Thoracic aorta (tissue), 2 donors: Measurements from ENCODE around the gene CDR2. TPM values are rescaled to one million over a fixed set of nuclear protein-coding genes. Genes with fewer than 3 reads are reported as not detected.

ENCODE experiments used
- ATAC-seq: fragments of 150-250 bp; one replicate; pipeline ENCODE4 v1.8.0; 2017; ENCODE audit warnings: low read depth; ENCODE audit not compliant: insufficient number of reproducible peaks, low FRiP score
- DNase-seq: peaks from one replicate; pipeline ENCODE4 v3.0.0-alpha.2; 2020; ENCODE audit warnings: low spot score
- H3K27ac ChIP-seq, 2 donors: fragments of 200-600 bp; sonication (generic); 1 replicate in 1 of 2; 2 replicates in 1 of 2; pipeline ENCODE4 v1.5.1; 2016; ENCODE audit warnings: mild to moderate bottlenecking in 2 of 2, moderate library complexity in 2 of 2
- H3K27me3 ChIP-seq: fragments of 200-600 bp; sonication (generic); replicated peaks from 2 replicates; pipeline ENCODE4 v1.6.0; 2016; ENCODE audit warnings: mild to moderate bottlenecking; ENCODE audit not compliant: insufficient read depth
- H3K36me3 ChIP-seq: fragments of 200-600 bp; sonication (generic); one replicate; pipeline ENCODE4 v1.5.1; 2016
- H3K4me1 ChIP-seq, 2 donors: fragments of 200-600 bp; sonication (generic); 1 replicate in 1 of 2; 2 replicates in 1 of 2; pipeline versions ENCODE4 v1.5.1 to v1.6.0; 2016; ENCODE audit warnings: low read depth in 2 of 2, mild to moderate bottlenecking in 1 of 2; ENCODE audit not compliant: control insufficient read depth in 1 of 2
- H3K4me3 ChIP-seq: fragments of 200-600 bp; sonication (generic); 2 replicates; pipeline ENCODE4 v1.5.1; 2016; ENCODE audit warnings: mild to moderate bottlenecking
- H3K9me3 ChIP-seq: fragments of 200-600 bp; sonication (generic); 2 replicates; pipeline ENCODE4 v1.5.1; 2016
- CTCF ChIP-seq: fragments of 200-600 bp; sonication (generic); IDR thresholded peaks from one replicate; pipeline ENCODE4 v1.5.1; 2019; ENCODE audit warnings: antibody characterized with exemption
- total RNA-seq, 2 donors: library from RNA; depleted of rRNA; stranded (reverse); fragments of >200 nt; gene quantifications; one replicate each; pipeline versions ENCODE4 v1.1.0 to v1.2.3, GENCODE V29; 2016

The CDR2 gene
- 10 to 100 TPM; 41.2 to 55.0 TPM for total RNA-seq

GRCh38 chr16:22374311-22375116 lies at the start of gene CDR2:
TSS of gene CDR2 (minus strand) at chr16:22374619. CDS start at chr16:22374309, 310 bp downstream.
- Histone ChIP-seq H3K4me1 (peaks cover 8 to 38% of the 10 kb centered on the region in 2 donors), H3K27me3 (no peaks in the 10 kb centered on the region), H3K9me3 (no peaks in the 10 kb centered on the region), H3K4me3 (peak within 1 kb of the TSS; percentile 79), H3K36me3 (no peaks in the 10 kb centered on the region), H3K27ac (peak within 1 kb of the TSS; percentile 72 to 73)
- ATAC-seq (peak; percentile 92), DNase-seq (peak; percentile 89)
- TF ChIP-seq CTCF = no peak

DNA sequence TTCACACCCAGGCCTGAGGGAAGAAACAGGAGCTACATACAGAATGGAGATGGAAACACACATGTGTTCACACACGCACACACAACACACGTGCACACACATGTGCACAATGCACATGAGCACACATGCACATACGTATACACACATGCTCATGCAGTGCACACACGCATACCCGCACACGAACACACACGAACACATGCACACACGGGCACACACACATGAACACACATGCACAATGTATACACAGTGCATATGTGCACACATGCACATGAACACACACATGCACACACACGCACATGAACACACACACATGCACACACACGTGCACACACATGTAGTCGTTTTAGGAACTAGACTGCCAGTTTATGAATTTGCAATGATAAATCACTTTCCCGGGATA lies 49.3 kb upstream of the CDR2 start:
- H3K36me3 ChIP-seq = peaks cover 19% of the 10 kb centered on the region
- DNase-seq = no peak
- H3K27me3 ChIP-seq = no peaks in the 10 kb centered on the region
- ATAC-seq = no peak
- no peak overlapping the region for H3K4me3 ChIP-seq
- no peak for TF ChIP-seq CTCF
- H3K27ac ChIP-seq = no peak overlapping the region
- no peaks in the 10 kb centered on the region for H3K9me3 ChIP-seq
- H3K4me1 ChIP-seq = peaks cover 0 to 21% of the 10 kb centered on the region in 2 donors

DNA sequence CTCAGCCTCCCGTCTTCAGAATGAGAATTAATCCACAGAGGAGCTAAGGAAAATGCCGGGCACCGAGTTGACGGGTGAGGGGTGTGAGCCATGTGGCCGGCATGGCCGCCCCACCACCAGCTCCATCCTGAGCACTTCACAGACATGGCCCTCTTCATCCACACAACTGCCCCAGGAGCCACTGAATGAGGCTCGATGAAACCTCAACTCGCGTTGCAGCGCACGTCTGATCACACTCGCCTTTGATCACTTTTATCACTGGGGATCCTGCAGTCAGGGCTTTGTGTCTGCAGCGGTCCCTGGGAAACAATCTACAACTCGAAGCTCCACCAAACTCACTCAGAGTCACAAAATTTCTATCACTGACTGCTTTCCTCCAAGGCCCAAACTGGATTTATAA lies 46.7 kb upstream of the CDR2 start:
- H3K27ac ChIP-seq = no peak overlapping the region
- DNase-seq = no peak
- H3K36me3 ChIP-seq = peaks cover 12% of the 10 kb centered on the region

DNA sequence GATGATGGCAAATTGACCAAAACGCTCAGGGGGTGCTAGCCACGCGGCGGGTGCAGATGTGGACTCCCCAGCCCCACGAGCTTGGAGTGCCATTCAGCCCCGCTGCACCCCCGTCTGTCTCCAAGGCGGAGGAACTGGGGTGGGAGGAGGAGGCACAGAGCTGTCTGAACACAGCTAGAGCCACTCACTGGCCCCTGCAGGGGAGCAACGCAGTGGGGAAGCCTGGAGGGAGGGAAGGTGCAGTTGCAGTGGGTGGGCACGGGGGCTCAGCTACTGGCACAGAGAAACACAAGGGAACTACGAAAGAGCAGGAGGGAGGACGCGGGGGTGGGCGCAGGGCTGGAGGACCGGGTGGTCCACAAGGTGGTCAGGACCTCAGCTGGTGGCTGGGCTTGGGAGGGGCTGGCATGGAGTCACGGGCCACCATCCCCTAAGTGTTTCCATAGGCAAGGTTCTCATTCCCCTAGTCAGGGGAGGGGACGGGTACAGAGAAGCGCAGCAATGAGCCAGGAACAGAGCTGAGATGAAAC lies 46.3 kb upstream of the CDR2 start:
- Histone ChIP-seq H3K36me3 (peaks cover 12% of the 10 kb centered on the region), H3K9me3 (no peaks in the 10 kb centered on the region), H3K27me3 (no peaks in the 10 kb centered on the region), H3K4me3 (no peak overlapping the region), H3K27ac (no peak overlapping the region), H3K4me1 (peaks cover 0 to 19% of the 10 kb centered on the region in 2 donors)
- ATAC-seq (no peak), DNase-seq (no peak)
- TF ChIP-seq CTCF = no peak

More for the DNA sequence above, 46.7 kb upstream of the CDR2 start:
- Histone ChIP-seq H3K27me3 (no peaks in the 10 kb centered on the region), H3K4me3 (no peak overlapping the region), H3K9me3 (no peaks in the 10 kb centered on the region), H3K4me1 (peaks cover 0 to 21% of the 10 kb centered on the region in 2 donors)
- TF ChIP-seq CTCF = no peak
- no peak for ATAC-seq

DNA sequence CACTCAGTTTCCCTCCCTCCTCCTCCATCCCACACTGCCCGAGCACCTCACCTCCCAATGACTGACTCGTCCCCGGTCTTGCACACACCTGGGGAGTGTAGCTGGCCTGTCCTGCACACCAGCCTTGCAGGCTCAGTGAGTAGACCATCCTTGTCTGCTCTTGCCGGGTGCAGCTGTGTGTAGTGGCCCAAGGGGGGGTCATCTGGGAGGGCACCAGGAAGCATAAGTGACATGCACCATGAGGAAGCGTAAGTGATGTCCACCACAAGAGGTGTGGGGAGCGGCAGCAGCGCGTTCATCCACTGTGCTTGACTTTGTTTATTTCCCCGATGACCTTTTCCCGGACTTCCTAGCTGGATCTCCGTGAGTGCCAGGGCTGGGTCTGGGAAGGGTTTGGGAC lies 45.5 kb upstream of the CDR2 start:
- Histone ChIP-seq H3K4me3 (no peak overlapping the region), H3K36me3 (peaks cover 12% of the 10 kb centered on the region), H3K27ac (no peak overlapping the region), H3K27me3 (no peaks in the 10 kb centered on the region), H3K4me1 (peaks cover 0 to 11% of the 10 kb centered on the region in 2 donors), H3K9me3 (no peaks in the 10 kb centered on the region)
- no peak for DNase-seq
- no peak for ATAC-seq
- no peak for TF ChIP-seq CTCF
